CD4-positive, alpha-beta T cell treated with Interleukin-17A for 1 hour (primary cell): ENCODE results near the gene GTSF1L.
"Not testable (repeated sequence)": the region's sequence is repeated elsewhere in the genome, so short reads cannot be mapped to it uniquely, and the experiment has no call there.

Source experiments
- DNase-seq: peaks from one replicate; pipeline ENCODE4 v3.0.0-alpha.2; 2020

Gene GTSF1L

DNA sequence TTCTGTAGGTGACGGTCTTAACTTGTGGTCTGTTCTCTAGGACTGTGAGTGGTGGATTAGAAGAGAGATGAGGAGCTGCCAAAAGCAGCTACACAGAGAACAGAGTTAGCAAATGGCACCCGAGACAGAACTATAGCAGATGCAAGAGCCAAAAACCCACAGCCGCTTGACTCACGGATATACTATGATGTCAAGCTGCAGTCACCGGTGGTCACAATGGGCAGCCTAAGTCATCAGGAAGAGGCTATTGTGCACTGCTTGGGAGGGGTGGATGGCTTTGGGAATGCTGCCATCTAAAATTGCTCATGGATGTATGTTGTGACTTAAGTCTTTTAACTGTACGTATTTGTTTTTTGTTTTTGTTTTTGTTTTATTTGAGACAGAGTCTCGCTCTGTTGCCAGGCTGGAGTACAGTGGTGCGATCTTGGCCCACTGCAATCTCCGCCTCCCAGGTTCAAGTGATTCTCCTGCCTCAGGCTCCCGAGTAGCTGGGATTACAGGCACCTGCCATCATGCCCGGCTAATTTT, at the start of gene GTSF1L:
GTSF1L (minus strand) TSS at position 192 of the 528 bp plus-strand sequence. CDS start 308 bp downstream, outside the sequence.
- no peak for DNase-seq

DNA sequence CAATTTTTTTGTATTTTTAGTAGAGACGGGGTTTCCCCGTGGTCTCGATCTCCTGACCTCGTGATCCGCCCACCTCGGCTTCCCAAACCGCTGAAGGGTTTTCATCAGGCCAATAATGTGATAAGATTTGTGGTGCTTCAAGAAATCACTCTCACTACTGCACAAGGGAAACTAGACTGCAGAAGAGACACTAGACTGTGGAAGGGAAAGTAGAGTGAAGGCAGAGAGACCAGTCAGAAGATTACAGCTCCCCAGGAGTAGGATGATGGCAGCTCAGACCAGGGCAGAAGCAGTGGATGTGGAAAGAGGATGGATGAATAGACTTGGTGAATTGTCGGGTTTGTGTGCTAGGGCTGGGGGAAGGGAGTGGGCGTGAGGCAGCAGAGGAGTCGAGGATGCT, 48.0 kb upstream of the GTSF1L start:
- DNase-seq: no peak

DNA sequence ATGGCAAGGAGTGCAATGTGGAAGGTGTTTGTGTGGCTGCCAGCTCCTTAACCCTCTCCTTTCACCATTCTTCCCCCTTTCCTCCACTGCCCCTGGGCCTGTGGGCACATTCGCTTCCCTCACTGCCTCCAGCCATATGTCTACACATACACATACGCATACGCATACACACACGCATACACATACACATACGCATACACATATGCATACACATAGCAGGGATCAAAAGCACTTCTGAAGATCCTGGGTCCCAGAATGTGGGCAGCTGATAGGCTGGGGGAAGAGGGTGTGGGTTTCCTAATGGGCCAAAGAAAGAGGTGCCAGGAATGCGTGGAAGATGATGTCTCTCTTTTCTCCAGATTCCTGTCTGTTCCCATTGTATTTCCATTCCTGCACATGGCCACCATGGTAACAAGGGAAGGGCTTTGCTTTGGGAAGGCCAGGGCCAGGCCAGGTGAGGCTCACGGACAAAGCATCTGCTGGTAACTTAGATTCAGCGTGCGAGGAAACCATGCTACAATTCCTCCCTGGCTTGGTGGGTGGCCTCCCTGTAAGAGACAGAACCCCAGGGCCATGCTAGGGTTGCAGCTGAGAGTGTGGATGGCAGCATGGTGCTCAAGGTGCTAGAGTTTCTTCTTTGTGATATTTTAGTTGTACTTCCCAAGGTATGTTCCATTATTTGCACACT, 44.8 kb upstream of the GTSF1L start:
- DNase-seq: no peak

DNA sequence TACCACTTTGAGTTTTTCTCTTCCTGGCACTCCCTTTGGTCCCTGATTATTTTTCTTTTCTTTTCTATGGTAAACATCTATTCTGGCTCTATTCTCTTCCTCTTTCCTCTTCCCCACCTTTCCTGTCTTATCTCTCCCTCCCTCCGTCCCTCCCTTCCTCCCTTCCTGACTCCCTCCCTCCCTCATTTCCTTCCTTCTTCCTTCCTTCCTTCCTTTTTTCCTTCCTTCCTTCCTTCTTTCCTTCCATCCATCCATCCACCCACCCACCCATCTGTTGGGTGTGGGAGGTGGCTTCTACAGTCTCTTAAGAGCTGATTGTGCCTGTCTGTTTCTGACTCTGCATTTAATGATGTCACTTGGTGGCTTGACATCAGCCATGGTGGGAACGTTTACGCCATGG, 43.5 kb upstream of the GTSF1L start:
- DNase-seq: no peak

DNA sequence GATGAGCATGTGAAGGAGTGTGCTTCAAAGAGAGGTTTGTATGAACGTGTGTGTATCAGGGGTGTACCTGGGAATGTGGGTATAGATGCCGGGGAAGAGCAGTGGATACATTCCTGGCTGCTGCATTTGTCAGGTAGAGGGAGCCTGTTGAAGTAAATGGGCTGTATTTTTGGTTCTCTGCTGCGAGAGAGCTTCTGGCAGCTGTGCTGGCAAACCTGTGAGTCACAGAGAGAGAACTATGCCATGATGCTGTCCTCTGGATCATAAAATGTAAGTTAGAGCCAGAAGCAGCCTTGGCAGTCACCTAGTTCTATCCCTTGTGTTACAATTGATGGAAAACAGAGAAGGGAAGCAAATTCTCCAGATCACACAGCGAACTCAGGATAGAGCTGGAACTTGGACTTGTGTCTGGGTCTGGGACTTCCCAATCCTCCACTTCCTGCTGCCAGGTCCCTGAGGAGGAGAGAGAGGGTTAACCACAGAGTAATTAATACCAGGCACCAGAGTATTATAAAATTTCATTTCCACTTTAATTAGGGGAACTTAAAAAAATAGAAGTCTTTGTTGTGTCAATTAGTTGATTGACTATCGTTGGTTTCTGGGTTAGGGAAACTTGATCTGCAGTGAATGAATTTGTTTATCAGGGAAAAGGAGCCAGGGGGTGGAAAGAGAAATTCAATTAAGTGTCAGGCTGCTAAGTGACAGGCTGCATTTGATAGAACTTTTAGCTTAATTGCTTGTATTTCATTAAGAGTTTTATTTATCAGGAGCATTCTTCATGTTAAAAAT, 41.1 kb upstream of the GTSF1L start:
- DNase-seq: no peak

DNA sequence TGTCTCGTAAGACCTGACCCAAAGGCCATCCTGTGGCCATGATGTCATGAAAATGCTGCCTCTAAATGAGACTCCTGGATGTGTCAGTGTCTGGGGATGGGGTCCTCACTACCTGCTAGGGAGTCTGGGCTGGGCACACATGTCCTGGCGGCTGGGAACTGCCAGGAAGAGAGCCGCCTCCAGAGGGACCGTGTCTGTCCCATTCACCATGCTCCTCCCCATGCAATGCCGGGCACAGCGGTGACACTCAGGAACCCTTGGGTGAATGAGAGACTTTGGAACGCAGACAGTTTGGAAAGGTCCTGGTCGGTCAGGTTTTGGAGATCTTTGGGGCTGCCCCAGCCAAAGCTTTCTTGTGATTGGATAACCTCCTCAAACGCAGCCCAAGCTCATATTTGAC, 40.1 kb upstream of the GTSF1L start:
- no peak for DNase-seq

DNA sequence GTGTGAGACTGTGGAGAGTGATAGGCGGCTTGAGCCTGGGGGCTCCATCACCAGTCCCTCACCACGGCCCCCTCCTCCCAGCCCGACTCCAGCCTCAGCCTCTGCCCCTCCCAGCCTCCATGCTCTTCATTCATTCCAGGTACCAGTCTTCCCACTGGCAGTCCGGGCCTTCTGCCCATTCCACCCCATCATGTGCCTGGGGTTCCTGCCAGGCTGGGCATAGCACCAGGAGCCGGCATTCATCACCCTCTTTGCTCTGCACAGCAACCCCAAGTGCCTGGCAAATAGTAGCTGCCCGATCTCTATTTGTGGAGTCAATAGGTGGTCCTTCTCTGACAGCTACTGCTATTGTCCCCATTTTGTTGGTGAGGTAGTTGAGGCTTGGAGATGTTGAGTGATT, 39.6 kb upstream of the GTSF1L start:
- DNase-seq: no peak

DNA sequence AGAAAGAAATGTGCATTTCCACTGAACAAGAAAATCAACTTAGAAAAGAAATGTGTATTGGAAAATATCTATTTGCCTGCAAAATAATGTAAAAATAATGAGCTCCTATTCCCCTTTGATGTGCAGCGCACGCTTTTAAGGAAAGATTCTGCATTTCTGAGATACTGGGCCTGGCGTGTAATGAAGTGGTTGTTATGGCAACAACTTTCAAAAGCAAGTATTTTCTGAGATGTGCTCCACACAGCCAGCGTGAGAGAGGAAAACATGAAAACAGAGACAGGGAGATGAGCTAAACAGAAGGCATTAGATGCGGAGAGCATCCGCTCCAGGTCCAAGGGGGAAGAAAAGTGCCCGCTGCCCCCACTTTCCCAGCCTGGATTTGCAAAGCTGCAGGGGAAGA, 39.1 kb upstream of the GTSF1L start:
- no peak for DNase-seq

DNA sequence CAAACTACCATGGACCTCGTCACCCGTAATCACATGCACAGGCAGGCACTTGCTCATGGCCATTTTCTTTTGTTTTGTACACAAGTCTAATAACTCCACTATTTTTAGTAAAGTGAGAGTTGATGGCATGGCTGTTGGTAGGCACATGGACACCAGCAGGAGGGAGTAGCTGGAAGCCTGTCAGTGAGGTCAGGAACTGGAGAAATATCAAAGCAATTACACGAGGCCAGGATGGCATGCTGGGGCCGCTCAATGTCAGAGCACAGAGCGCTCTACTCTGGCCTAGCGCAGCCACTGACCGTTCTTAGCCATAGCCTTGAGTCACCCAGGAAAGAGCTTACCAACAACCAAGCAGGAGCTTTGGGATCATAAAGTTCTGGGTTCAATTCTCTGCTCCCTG, 36.1 kb upstream of the GTSF1L start:
- DNase-seq: no peak

DNA sequence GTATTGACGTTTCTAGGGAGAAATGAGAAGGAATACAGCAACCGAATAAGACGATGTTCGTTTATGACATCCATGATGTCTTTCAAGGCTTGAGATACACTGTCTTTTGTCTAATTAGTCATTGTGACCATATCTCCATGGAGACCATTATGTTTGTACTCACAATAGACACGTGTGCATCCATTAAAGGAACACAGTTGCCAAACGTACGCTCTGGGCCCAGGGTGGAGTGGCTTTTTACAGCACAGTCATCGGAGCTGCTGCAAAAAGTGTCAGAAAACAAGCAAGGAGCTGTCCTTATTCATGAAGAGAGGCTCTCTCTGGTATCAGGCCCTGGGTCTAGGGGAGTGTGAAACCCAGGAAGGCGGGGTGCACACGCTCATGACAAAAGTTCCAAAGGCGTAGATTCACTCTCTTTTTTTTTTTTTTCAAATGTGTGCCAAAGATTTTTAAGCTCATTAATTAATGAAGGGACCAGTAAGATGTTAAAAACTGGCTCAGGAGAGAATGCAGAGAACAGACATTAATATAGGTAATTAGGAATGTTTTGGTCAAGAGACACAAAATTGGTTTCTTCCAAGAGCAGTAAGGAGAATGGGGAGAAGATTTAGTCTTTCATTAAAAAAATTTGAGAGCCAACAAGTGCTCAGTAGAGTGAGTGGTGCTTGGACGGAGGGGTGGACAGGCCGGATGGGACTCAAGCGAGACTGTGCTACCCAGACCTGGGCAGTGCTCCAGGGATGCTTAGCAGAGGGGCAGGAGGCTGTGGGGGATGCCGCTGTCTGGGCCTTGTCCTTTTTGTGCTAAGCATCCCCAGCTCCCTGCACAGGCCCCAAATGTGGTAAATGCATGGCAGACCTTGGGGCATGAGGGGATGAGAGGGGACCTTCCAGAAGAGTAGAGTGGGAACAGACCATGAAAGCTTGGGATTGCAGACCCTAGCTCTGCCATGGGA, 34.9 kb upstream of the GTSF1L start:
- DNase-seq: no peak

DNA sequence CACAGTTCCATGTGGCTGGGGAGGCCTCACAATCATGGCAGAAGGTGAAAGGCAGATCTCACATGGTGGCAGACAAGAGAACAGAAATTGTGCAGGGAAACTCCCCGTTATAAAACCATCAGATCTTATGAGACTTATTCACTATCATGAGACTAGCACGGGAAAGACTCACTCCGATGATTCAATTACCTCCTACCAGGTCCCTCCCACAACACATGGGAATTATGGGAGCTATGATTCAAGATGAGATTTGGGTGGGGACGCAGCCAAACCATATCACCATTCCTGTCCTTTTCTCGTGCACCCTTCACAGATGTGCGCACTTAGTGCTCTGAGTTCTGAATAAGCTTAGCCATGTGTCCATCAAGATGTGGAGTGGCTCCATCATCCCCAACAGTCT, 31.1 kb upstream of the GTSF1L start:
- DNase-seq: not testable (repeated sequence)

DNA sequence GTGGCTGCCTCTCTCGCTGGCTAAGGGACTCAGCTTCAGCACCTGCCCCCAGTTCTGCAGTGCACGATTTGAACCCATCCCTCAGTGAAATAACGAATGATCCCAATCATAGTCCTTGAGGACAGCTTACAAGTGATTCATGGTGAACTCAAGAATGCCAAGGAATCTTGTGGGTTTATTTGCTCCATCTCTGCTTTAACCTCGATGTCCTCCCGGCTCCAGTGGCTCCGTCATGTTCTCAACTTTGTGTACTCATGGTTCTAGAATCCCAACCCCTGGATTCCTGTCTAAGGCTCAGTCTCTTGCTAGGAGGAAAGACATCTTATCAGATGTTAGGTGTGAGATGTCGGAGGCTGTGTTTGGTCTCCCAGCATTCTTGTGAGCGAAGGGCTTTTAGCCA, 29.0 kb upstream of the GTSF1L start:
- DNase-seq: no peak

DNA sequence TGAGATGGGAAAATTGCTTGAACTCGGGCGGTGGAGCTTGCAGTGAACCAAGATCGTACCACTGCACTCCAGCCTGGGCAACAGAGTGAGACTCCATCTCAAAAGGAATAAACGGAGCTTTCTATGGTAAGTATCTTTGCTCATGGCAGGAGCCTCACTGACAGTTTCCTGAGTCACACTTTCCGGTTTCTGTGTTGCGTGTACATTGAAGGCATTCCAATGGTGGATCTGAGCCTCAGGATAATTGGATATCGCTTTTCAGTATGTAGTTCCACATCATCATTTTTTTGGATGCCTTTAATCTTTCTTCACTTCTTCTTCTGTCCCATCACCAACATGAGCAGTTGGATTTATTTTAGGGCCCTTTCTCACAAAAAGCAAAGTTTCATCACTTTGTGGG, 28.6 kb upstream of the GTSF1L start:
- DNase-seq: no peak

DNA sequence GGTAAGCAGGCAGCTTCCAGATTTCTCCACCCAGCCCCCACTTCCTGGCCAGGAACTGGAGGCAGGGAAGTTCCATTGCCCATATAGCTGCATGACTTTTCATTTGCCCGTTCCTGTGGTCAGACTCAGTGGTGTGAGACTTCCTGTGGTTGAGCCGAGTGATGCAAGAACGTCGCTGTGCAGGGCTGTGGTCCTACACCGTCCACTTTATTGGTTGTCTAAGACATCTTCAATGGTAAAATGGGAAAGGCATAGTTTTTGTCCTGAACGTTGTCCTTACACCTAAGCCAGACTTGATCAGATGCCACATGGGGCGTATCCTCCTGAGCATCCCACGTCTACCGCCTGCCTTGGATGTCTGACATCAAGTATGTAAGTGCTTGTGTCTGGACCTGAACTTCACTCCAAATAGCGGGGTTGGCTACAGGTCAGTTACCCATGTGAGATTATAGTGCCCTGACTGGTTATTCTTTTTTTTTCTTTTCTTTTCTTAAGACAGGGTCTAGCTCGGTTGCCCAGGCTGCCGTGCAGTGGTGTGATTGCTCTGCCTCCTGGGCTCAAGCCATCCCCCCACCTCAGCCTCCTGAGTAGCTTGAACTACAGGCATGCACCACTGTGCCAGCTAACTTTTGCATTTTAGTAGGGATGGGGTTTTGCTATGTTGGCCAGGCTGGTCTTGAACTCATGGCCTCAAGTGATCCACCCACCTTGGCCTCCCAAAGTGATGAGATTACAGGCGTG, 25.9 kb upstream of the GTSF1L start:
- DNase-seq: peak; percentile 19

DNA sequence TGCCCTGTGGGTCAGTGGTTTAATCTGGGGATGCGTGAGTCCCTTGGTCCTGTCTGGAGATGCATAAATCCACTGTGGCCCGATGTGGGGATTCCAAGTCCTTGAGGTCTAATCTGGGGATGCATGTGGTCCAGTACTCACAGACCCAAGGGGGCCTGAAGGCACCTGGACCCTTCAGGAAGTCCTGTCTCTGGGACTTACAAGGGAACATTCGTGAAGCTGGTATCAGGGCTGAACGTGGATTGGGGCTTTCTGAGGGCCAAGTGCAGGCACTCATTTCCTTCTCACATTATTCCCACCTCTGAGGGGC, 25.2 kb upstream of the GTSF1L start:
- no peak for DNase-seq

DNA sequence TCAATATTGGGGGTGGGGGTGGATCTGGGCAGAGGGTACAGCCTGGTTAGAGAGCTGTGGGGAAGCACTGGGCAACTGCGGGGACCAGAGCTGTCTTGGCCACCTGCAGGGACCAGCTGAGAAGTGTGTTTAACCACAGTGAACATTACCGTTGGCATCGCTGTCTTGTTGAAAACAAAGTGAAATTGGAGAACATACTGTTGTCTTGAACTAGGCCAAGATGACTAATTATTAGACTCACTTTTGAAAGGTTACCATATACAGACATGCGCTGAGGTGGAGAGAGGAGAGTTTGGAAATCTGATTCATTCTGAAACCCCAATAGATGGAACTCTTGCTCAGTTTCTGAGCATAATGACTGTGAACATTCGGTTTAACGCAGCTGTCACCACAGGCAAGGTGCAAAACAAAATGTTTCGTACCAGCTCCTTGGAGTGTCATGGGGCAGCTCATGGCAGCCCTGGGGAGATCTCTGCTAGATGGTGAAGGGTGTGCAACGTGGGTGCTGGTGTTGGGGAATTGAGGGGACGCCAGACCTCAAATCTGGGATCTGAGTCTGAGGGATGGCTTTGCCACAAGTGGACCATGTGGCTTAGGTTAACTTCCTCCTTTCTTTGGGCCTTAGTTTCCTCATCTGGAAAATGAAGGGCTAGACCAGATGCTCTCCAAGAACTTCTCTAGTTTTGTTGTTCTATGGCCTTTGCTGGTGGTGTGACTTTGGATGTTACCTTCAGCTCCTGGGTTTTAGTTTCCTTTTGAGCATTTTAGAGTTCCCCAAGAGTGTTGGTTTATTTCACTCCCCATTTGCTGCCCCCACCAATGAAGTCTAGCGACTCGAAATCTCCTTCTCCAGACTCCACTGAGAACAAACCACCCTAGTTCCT, 24.6 kb upstream of the GTSF1L start:
- DNase-seq: peak; percentile 37

DNA sequence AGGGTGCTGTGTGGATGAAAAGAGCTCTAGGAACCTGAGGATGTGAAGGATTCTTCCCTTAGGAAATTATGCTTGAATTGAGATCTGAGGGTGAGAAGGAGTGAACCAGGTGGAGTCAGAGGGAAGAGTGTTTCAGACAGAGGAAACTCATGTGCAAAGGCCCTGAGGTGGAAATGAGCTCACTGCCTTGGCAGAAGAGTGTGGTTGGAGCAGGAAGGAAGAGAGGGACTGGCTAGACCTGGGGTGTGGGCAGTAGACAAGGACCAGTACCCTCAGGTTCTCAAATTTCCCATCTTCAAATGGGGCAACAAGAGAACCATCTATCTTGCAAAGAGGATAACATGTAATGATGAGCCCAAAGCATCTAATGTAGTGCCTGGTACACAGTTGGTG, 24.0 kb upstream of the GTSF1L start:
- no peak for DNase-seq

DNA sequence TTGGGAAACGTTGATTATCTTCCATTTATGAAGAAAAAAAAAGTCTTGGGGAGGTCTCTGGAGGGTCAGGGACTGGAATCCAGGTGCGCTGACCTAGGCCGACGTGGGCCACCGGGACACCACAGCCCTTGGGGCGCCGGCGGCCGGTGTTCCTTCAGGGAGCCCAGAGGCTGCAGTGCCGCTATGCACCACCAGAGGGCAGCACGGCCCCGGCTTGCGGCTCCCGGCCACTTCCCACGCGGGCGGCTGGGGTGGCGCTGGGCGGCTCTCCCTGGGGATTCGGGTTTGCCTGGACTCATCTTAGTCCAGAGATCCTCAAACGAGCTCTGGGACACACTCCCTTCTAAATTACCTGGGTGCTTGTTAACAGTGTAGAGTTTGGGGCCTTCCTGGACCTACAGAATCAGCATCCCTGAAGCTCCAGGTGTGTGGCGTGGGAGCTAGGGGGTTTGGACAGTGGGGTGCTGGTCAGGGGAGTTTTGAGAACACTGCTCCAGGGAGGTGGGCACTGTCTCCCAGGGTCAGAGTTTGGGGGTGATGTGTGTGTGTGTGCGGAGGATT, 23.0 kb upstream of the GTSF1L start:
- DNase-seq: peak; percentile 72

DNA sequence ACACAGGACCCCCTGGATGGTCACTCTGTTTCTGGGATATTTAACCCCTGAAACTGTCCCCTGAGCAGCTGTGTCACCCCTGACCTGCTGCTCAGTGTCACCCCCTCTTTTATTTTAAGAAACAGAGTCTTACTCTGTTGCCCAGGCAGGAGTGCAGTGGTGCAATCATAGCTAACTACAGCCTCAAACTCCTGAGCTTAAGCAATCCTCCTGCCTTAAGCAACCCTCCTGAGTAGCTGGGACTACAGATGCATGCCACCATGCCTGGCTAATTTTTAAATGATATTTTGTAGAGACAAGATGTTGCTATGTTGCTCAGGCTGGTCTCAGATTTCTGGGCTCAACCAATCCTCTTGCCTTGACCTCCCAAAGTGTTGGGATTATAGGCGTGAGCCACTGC, 21.5 kb upstream of the GTSF1L start:
- DNase-seq: no peak

DNA sequence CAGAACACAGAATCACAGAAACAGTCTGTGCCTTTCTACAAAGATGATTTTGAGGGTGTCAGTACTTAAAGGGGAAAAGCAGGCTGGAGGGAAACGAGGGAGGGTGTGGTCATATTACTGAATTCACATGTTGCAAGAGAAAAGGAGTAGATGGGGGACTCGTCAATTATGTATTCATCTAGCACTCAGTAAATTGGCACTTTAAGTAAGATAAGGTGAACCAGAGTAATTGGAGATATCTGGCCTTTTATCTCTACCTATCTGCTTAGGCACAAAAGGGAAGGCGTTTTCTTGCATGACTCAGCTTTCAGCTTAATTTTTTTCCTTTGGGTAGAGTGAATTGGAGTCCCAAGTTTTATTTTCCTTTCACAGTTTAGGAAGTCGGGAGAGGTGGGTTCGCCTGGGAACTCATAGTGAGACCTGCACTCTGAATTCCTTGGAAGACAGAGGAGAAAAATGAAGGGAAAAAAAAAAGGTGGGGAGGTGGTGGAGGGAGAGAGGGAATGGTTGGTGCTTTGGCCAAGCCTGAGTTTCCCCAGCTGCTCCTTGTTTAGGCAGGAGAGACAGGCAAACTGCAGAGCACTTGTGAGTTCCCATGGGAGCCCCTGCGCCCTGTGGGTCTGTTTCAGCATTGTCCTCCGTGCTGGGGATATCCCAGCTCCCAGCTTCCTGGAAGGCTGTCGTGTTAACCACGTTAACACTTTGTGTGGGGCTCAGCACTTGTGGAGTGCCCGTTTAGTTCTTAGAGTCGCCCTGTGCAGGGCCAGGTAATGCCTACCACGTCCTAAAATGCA, 19.7 kb upstream of the GTSF1L start:
- DNase-seq: no peak
